Dendritic cell treated with granulocyte-macrophage colony-stimulating factor and Interleukin-4, amounts not matched to agents 40 ng/mL and 50 ng/mL, for 4 days (primary cell): Measurements from ENCODE around the gene WDR90.
"Not testable (repeated sequence)": the region's sequence is repeated elsewhere in the genome, so short reads cannot be mapped to it uniquely, and the experiment has no call there.

Experiments
- H3K27ac Mint-ChIP-seq: one replicate; pipeline ENCODE4 v1.8.0; 2022; ENCODE audit warnings: mild to moderate bottlenecking, mixed read lengths
- H3K27me3 Mint-ChIP-seq: one replicate; pipeline ENCODE4 v1.8.0; 2022; ENCODE audit warnings: mild to moderate bottlenecking, mixed read lengths
- H3K36me3 Mint-ChIP-seq: one replicate; pipeline ENCODE4 v1.8.0; 2022; ENCODE audit warnings: low read depth, mixed read lengths
- H3K4me1 Mint-ChIP-seq: one replicate; pipeline ENCODE4 v1.8.0; 2022; ENCODE audit warnings: low read depth, mixed read lengths
- H3K4me3 Mint-ChIP-seq: one replicate; pipeline ENCODE4 v1.8.0; 2022; ENCODE audit warnings: mild to moderate bottlenecking, moderate library complexity, mixed read lengths
- H3K9me3 Mint-ChIP-seq: one replicate; pipeline ENCODE4 v1.8.0; 2022; ENCODE audit warnings: mixed read lengths
- intact Hi-C: fragments of 100-400 bp; cut with micrococcal nuclease; formaldehyde crosslinking; loops from one replicate; pipeline ENCODE4 v1.15.0; 2022

The WDR90 gene

GRCh38 chr16:684071-684794, 35.1 kb downstream of the WDR90 start, which contains the start of gene JMJD8:
JMJD8 (minus strand) TSS chr16:684334; CDS start chr16:684319, 15 bp downstream.
- intact Hi-C loops, result no loop called here
- peaks cover 72% of the 10 kb centered on the region for H3K4me1 Mint-ChIP-seq
- H3K9me3 Mint-ChIP-seq, result no peaks in the 10 kb centered on the region
- H3K4me3 Mint-ChIP-seq, result peak within 1 kb of the TSS; percentile 84
- no peaks in the 10 kb centered on the region for H3K27me3 Mint-ChIP-seq
- peaks cover 71% of the 10 kb centered on the region for H3K36me3 Mint-ChIP-seq
- peak within 1 kb of the TSS; percentile 87 for H3K27ac Mint-ChIP-seq

GRCh38 chr16:684961-685696, 36.0 kb downstream of the WDR90 start:
- Mint-ChIP-seq H3K4me1 (peaks cover 75% of the 10 kb centered on the region), H3K27me3 (no peaks in the 10 kb centered on the region)
- intact Hi-C loops, result no loop called here

GRCh38 chr16:685967-686366, 36.8 kb downstream of the WDR90 start:
- Mint-ChIP-seq H3K4me1 (peaks cover 76% of the 10 kb centered on the region), H3K27me3 (peaks cover 4% of the 10 kb centered on the region), H3K9me3 (no peaks in the 10 kb centered on the region), H3K36me3 (peaks cover 76% of the 10 kb centered on the region), H3K4me3 (peak overlapping the region; percentile 17), H3K27ac (peak overlapping the region; percentile 87)
- intact Hi-C loops, result no loop called here

More at GRCh38 chr16:684961-685696, 36.0 kb downstream of the WDR90 start:
- Mint-ChIP-seq H3K4me3 (no peak overlapping the region), H3K27ac (peak overlapping the region; percentile 87), H3K36me3 (peaks cover 77% of the 10 kb centered on the region), H3K9me3 (no peaks in the 10 kb centered on the region)

- no peaks in the 10 kb centered on the region for H3K9me3 Mint-ChIP-seq
- H3K4me1 Mint-ChIP-seq, result peaks cover 72% of the 10 kb centered on the region
- peaks cover 11% of the 10 kb centered on the region for H3K27me3 Mint-ChIP-seq
- intact Hi-C loops, result no loop called here
- H3K4me3 Mint-ChIP-seq, result no peak overlapping the region
- peaks cover 69% of the 10 kb centered on the region for H3K36me3 Mint-ChIP-seq
- H3K27ac Mint-ChIP-seq, result no peak overlapping the region
These were observed 37.5 kb downstream of the WDR90 start for GRCh38 chr16:686459-687260.

GRCh38 chr16:687499-687898, 38.3 kb downstream of the WDR90 start:
- Mint-ChIP-seq H3K27ac (no peak overlapping the region), H3K4me1 (peaks cover 63% of the 10 kb centered on the region), H3K4me3 (no peak overlapping the region)

GRCh38 chr16:689175-689897, 40.2 kb downstream of the WDR90 start:
- peaks cover 54% of the 10 kb centered on the region for H3K4me1 Mint-ChIP-seq
- H3K27me3 Mint-ChIP-seq, result peaks cover 35% of the 10 kb centered on the region
- H3K4me3 Mint-ChIP-seq, result peak overlapping the region; percentile 97
- intact Hi-C loops, result no loop called here
- H3K36me3 Mint-ChIP-seq, result peaks cover 42% of the 10 kb centered on the region
- H3K9me3 Mint-ChIP-seq, result no peaks in the 10 kb centered on the region
- peak overlapping the region; percentile 93 for H3K27ac Mint-ChIP-seq

More at GRCh38 chr16:687499-687898, 38.3 kb downstream of the WDR90 start:
- Mint-ChIP-seq H3K36me3 (peaks cover 61% of the 10 kb centered on the region), H3K9me3 (no peaks in the 10 kb centered on the region), H3K27me3 (peaks cover 18% of the 10 kb centered on the region)
- intact Hi-C loops, result no loop called here

GRCh38 chr16:691242-691641, 42.1 kb downstream of the WDR90 start:
- H3K9me3 Mint-ChIP-seq, intact Hi-C loops: not testable (repeated sequence)
- peaks cover 52% of the 10 kb centered on the region for H3K27me3 Mint-ChIP-seq
- peak overlapping the region; percentile 93 for H3K27ac Mint-ChIP-seq
- peaks cover 23% of the 10 kb centered on the region for H3K36me3 Mint-ChIP-seq
- peaks cover 47% of the 10 kb centered on the region for H3K4me1 Mint-ChIP-seq
- H3K4me3 Mint-ChIP-seq, result peak overlapping the region; percentile 49

- H3K4me3 Mint-ChIP-seq, result no peak overlapping the region
- H3K27me3 Mint-ChIP-seq, result peaks cover 64% of the 10 kb centered on the region
- H3K4me1 Mint-ChIP-seq, result peaks cover 43% of the 10 kb centered on the region
- H3K36me3 Mint-ChIP-seq, result peaks cover 10% of the 10 kb centered on the region
- H3K9me3 Mint-ChIP-seq, result no peaks in the 10 kb centered on the region
- intact Hi-C loops, result no loop called here
- no peak overlapping the region for H3K27ac Mint-ChIP-seq
These were observed 43.4 kb downstream of the WDR90 start for GRCh38 chr16:692356-693108.

GRCh38 chr16:693364-693763, 44.2 kb downstream of the WDR90 start:
- Mint-ChIP-seq H3K4me1 (peaks cover 43% of the 10 kb centered on the region), H3K9me3 (no peaks in the 10 kb centered on the region), H3K27ac (no peak overlapping the region), H3K4me3 (no peak overlapping the region), H3K27me3 (peaks cover 72% of the 10 kb centered on the region), H3K36me3 (peaks cover 7% of the 10 kb centered on the region)
- intact Hi-C loops, result no loop called here

- Mint-ChIP-seq H3K27ac (no peak overlapping the region), H3K9me3 (no peaks in the 10 kb centered on the region), H3K36me3 (peaks cover 7% of the 10 kb centered on the region), H3K27me3 (peaks cover 76% of the 10 kb centered on the region), H3K4me3 (no peak overlapping the region), H3K4me1 (peaks cover 39% of the 10 kb centered on the region)
- intact Hi-C loops, result no loop called here
These were observed 44.6 kb downstream of the WDR90 start for GRCh38 chr16:693766-694165.

- H3K9me3 Mint-ChIP-seq, result no peaks in the 10 kb centered on the region
- H3K27ac Mint-ChIP-seq, result no peak overlapping the region
- H3K36me3 Mint-ChIP-seq, result peaks cover 7% of the 10 kb centered on the region
- H3K4me3 Mint-ChIP-seq, result peak overlapping the region; percentile 34
- intact Hi-C loops, result no loop called here
- H3K4me1 Mint-ChIP-seq, result peaks cover 33% of the 10 kb centered on the region
- H3K27me3 Mint-ChIP-seq, result peaks cover 82% of the 10 kb centered on the region
These were observed 45.2 kb downstream of the WDR90 start for GRCh38 chr16:694187-694862.

GRCh38 chr16:694863-695354, 45.7 kb downstream of the WDR90 start:
- Mint-ChIP-seq H3K36me3 (peaks cover 3% of the 10 kb centered on the region), H3K4me3 (no peak overlapping the region), H3K4me1 (peaks cover 28% of the 10 kb centered on the region), H3K9me3 (no peaks in the 10 kb centered on the region), H3K27me3 (peaks cover 88% of the 10 kb centered on the region), H3K27ac (no peak overlapping the region)
- intact Hi-C loops, result no loop called here
